HL-60 (cell line): ENCODE data around the gene AIG1.

ENCODE experiments used
- DNase-seq, 2 experiments: peaks; one replicate each; pipeline ENCODE4 v3.0.0-alpha.2; 2010 to 2020; ENCODE audit warnings: low read depth in 1 of 2, low spot score in 1 of 2
- H3K27ac ChIP-seq: fragments of 250-450 bp; sonication (Bioruptor Pico); replicated peaks from 2 replicates; pipeline ENCODE4 v1.5.1; 2020; ENCODE audit warnings: mild to moderate bottlenecking, moderate library complexity
- H3K27me3 ChIP-seq: fragments of 250-450 bp; sonication (Bioruptor Pico); 2 replicates; pipeline ENCODE4 v1.5.1; 2021; ENCODE audit warnings: mild to moderate bottlenecking, moderate library complexity; ENCODE audit not compliant: insufficient read depth, poor library complexity, severe bottlenecking
- H3K4me3 ChIP-seq: replicated peaks from 2 replicates; pipeline ENCODE4 v1.5.1; 2011; ENCODE audit warnings: mild to moderate bottlenecking, control low read depth, low read length; ENCODE audit not compliant: insufficient read depth
- CTCF ChIP-seq: IDR thresholded peaks from one replicate; pipeline ENCODE4 v1.5.1; 2011; ENCODE audit warnings: low read length, control low read depth, inconsistent platforms; ENCODE audit not compliant: insufficient read depth
- GABPA ChIP-seq: IDR thresholded peaks from 2 replicates; pipeline ENCODE4 v1.6.1; 2012; ENCODE audit warnings: low read depth
- POLR2AphosphoS5 ChIP-seq: IDR thresholded peaks from 2 replicates; pipeline ENCODE4 v1.6.1; 2012; ENCODE audit warnings: low read depth
- REST ChIP-seq: IDR thresholded peaks from 2 replicates; pipeline ENCODE4 v1.6.1; 2012; ENCODE audit warnings: low read depth; ENCODE audit not compliant: insufficient replicate concordance
- SPI1 ChIP-seq: IDR thresholded peaks from 2 replicates; pipeline ENCODE4 v1.6.1; 2012; ENCODE audit warnings: low read depth, mild to moderate bottlenecking, borderline replicate concordance

Gene AIG1

GRCh38 chr6:143059663-143060353, 881 bp upstream of the AIG1 start:
- peak; percentile 71 to 80 for DNase-seq
- H3K27me3 ChIP-seq: no peaks in the 10 kb centered on the region
- peak overlapping the region; percentile 83 for H3K4me3 ChIP-seq
- TF ChIP-seq SPI1 (no peak), GABPA (no peak), CTCF (no peak), POLR2AphosphoS5 (no peak), REST (no peak)
- peak overlapping the region; percentile 91 for H3K27ac ChIP-seq

- Histone ChIP-seq H3K4me3 (peak overlapping the region; percentile 83), H3K27ac (peak overlapping the region; percentile 91)
- peak; percentile 70 to 88 for DNase-seq
These were observed 309 bp upstream of the AIG1 start for GRCh38 chr6:143060354-143060805.

GRCh38 chr6:143061597-143062385, 1.1 kb downstream of the AIG1 start:
- H3K27ac ChIP-seq: peak overlapping the region; percentile 91
- peak in 1 of 2 experiments; percentile 12 for DNase-seq

More at GRCh38 chr6:143060354-143060805, 309 bp upstream of the AIG1 start:
- TF ChIP-seq GABPA: no peak
- TF ChIP-seq SPI1: 0 out of 2 replicates have a peak, but pooled peaks have one; percentile 11
- TF ChIP-seq REST: no peak
- peak; percentile 59; the same call in 1 of the 2 replicates for TF ChIP-seq POLR2AphosphoS5
- H3K27me3 ChIP-seq: no peaks in the 10 kb centered on the region

More at GRCh38 chr6:143061597-143062385, 1.1 kb downstream of the AIG1 start:
- Histone ChIP-seq H3K4me3 (peak overlapping the region; percentile 83), H3K27me3 (no peaks in the 10 kb centered on the region)
- TF ChIP-seq GABPA (no peak), POLR2AphosphoS5 (no peak; the same call in 1 of the 2 replicates), CTCF (no peak), REST (no peak), SPI1 (no peak)
